ENCODE results near the gene DOCK8.

DNA sequence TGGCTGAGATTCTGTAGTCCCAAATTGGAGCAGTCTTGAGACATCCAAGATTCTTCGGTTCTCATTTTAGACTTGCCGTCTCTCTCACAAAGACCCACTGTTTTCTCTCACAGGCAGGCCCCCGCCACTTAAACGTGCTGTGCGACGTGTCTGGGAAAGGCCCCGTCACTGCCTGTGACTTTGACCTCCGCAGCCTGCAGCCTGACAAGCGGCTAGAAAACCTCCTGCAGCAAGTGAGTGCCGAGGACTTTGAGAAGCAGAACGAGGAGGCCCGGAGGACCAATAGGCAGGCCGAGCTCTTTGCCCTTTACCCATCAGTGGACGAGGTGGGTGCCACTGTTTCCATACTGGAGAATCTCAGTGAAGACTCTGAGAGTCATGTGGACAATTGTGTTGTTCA lies 97.2 kb downstream of the DOCK8 start:
- TF ChIP-seq, protein P1, sequence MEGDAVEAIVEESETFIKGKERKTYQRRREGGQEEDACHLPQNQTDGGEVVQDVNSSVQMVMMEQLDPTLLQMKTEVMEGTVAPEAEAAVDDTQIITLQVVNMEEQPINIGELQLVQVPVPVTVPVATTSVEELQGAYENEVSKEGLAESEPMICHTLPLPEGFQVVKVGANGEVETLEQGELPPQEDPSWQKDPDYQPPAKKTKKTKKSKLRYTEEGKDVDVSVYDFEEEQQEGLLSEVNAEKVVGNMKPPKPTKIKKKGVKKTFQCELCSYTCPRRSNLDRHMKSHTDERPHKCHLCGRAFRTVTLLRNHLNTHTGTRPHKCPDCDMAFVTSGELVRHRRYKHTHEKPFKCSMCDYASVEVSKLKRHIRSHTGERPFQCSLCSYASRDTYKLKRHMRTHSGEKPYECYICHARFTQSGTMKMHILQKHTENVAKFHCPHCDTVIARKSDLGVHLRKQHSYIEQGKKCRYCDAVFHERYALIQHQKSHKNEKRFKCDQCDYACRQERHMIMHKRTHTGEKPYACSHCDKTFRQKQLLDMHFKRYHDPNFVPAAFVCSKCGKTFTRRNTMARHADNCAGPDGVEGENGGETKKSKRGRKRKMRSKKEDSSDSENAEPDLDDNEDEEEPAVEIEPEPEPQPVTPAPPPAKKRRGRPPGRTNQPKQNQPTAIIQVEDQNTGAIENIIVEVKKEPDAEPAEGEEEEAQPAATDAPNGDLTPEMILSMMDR (IDR thresholded peaks at IDR 0.05) = no peak
- TF ChIP-seq POLR2A (IDR thresholded peaks at IDR 0.05) = no peak
